Forelimb muscle (tissue), 1 donor: ENCODE data around the gene OSR1. TPM values are rescaled to one million over a fixed set of nuclear protein-coding genes. Genes with fewer than 3 reads are reported as not detected.
"Not testable (repeated sequence)": the region's sequence is repeated elsewhere in the genome, so short reads cannot be mapped to it uniquely, and the experiment has no call there.

Experiments used
- DNase-seq: peaks from one replicate; pipeline ENCODE4 v3.0.0-alpha.2; 2013; ENCODE audit warnings: low read depth
- polyA plus RNA-seq: library from polyadenylated mRNA; unstranded; fragments of 120-200 nt; gene quantifications from one replicate; pipeline ENCODE4 v1.2.1, GENCODE V29; 2013; ENCODE audit not compliant: insufficient read length

OSR1 gene
- polyA plus RNA-seq = 15.8 TPM

DNA sequence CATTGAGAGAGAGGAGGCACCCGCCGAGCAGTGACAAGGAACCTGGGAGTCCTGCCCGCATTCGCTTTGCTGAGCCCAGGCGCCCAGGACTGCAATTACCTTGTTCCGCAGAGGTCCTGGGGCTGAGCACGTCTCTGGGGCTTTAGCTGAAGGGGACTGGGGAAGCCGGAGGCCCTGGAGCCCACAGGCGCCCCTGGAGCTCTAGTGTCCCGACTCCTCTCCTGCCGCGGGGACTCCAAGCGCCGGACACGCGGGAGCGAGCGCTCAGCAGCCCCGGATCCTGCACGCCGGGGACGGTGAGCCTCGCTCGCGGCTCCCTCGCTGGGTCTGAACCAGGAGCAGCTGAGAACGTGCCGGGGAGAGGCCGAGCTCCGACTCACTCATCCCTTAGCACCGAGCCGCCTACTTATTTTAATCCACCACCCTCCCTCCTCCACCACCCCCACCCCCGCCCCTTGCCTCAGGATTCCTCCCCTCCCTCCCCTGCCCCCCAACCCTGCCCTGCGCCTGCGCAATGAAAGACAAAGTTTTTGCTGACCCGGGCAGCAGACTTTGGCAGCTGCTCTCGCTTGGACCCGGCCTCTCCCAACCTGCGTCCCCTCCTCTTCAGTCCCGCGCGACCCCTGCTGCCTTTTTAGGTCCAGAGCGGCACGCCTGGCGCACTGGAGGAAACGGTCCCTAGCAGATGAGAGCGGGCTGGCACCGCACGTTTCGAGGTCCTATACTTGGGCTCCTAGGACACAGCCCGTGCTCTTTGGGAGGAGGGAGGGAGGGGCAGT is at the start of gene OSR1:
OSR1 (minus strand) TSS at position 382 of the 779 bp plus-strand sequence. CDS start 4,818 bp downstream, outside the sequence.
- DNase-seq = peak; percentile 57

DNA sequence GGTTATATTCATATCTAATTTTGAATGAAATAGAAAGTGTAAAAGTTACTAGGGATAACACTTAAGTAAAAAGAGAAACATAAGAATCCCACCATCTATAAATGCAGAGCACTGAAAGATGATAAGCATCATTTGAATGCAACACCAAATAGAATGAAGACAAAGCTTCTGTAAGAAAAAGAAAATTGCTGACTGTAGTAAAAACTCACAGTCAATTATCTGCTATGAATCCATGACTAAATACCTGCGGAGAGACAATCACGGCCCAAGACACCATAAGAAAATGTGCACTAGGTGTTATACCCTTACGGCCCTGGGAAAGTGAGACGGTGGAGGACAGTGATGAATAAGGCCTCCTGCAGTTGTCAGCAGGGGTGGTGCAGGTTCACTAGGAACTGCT is 45.4 kb upstream of the OSR1 start:
- DNase-seq = no peak

DNA sequence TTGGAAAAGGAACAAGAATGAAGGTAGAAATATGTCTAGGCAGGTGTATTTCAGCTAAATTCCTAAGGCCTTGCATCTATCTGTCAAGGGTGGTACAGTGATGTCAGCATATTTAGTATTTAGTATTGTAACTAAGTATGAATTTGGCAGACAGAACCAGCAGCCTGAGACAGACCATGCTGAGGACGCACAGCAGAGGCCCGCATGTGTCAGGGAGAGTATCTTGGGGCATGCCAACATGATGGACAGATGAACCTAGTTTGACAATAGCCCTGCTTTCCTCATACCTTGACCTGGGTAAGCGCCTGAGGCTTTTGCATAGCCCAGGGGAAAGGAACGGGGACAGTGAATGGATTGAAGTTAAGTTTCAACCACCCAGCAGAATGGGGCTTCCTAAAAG is 33.8 kb upstream of the OSR1 start:
- DNase-seq = no peak

DNA sequence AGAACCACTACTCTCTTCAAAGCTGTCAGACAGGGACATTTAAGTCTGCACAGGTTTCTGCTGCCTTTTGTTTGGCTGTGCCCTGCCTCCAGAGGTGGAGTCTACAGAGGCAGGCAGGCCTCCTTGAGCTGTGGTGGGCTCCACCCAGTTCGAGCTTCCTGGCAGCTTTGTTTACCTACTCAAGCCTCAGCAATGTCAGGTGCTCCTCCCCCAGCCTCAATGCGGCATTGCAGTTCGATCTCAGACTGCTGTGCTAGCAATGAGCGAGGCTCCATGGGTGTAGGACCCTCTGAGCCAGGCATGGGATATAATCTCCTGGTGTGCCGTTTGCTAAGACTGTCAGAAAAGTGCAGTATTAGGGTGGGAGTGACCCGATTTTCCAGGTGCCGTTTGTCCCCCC is 31.0 kb upstream of the OSR1 start:
- not testable (repeated sequence) for DNase-seq

DNA sequence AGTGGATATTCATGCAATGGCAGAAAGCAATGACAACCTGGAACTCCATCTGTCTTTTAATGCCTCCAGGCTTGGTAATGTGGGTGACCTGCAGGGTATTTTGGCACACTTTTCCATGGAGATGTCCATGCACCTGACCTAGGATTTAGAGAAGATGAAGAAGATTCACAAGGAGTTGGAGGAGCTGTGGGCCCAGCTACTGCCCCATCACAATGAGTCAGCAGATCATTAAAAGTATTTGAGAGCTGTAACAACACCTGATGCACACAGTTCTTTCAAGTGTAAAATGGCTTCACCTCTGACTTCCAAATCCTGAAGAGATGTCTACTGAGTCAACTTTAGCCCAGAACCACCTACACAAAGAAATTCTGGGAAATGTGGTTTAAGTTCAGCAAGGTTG is 22.1 kb upstream of the OSR1 start:
- DNase-seq = no peak

DNA sequence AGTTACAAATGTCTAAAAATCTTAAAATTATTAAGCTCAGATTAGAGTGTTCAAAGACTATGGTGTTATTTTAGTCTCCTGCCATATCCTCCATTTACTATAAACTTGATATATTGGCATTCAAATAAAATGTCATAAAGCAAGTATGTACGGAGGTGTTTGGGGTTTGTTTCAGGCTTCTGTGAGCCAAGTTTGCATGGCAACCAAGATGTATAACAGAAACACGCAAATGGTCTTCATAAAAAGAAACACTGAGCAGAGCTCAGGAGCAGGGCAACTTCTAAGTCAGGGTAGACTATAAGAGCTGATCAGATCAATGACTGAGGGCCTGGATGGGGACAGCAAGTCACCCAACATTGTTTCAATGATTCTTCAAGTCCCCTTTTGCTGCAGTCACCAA is 20.5 kb upstream of the OSR1 start:
- DNase-seq = no peak

DNA sequence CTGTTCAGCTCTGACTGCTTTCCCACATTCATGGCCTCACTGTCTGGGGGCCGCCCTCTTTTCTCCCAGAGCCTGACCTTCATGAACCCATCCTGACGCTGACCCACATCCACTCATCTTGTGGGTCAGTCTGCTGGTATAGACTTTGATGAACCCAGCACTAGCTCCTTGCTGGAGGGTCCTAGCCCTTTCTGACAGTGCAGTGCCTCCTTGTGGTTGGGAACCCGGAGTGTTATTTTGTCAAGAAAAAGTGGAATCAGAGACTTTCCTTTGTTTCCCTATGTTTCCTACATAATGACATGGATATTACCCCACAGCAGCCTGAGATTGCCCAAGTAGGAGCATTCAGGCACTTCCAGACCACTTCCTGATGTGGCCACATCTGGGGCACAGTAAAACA is 19.3 kb upstream of the OSR1 start:
- DNase-seq = no peak

DNA sequence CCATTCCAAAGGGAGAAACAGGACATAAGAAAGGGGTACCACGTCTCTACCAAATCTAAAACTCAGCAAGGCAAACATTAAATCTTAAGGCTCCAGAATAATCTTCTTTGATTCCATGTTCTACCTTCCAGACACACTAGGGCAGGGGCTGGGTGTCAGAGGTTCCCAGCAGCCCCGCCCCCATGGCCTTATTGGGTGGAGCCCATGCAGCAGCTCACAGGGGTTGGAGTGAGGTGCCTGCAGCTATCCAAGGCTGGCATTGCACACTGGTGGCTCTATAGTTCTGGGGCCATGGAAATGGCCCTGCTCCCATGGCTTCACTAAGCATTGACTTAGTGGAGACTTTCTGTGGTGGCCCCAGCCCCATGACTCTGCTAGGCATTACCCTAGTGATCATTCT is 14.9 kb upstream of the OSR1 start:
- DNase-seq = no peak

DNA sequence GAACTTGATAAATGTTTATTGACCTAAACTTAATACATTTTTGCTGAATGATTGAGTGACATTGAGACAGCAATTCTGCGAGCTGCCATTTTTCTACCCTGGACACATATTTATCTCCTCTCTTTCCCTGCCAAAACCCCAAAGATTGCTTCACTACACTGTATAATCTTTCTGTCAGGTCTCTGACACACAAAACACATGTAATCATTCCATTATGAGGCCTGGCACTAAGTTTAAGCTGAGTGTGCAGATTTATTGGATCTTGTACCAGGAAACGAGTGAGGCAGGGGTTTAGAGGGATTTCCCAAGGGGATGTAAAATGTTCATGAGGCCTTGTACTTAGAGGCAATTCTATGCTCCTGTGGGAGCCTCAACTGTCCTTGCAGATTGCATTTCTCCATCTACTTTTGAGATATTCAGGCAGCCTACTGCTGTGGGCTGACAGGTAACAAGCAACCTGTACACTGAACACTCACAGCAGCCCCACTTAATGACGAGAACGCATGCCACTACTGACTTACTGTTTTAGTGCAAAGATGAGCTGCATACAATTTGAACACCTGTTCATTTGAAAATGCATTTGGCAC is 13.7 kb upstream of the OSR1 start:
- DNase-seq = no peak

DNA sequence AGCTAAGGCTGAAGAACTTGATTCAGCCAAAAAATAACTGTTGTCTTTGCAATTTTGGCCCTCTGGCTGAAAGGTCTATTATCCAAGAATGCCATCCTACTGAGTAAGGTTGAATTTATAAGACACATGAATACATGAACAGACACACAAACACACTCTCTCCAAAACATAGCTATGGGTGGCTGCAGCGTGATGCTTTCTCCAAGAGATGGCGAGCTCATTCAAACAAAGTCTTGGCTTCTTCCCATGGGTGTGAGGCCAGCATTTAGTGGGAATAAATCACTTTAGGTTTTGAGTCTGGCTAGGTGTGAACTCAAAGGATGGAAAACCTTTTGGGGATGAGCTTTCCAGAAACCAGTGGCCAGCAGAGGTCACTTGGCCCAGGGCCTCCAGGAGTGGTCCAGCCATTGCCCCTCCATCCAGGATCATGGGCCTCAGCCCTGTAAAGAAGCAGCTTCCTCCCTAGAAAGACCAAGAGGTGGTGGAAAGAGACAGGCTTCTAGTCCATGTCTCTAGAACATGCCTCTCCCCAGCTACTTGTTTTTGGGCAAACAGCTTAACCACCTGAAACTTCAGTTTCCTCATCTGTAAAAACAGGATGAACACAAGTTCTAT is 11.0 kb upstream of the OSR1 start:
- no peak for DNase-seq

DNA sequence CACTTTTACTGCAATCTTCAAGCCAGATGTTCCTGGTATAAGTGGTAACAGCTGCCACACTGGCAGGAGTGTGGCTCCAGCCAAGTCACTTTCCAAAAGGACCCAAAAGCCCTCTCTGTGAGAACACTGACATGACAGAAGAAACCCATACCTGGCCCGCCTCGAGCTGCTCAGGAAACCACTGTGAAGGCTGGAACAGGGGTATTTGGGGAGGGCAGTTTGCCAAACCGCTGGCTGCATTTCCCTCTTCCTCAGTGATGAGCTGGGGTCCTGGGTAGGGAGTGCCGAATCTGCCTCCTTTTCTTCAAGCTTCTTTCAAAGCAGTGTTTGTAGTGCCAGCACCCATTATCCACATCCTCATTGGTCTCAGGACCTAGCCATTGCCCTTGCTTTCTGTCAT is 10.3 kb upstream of the OSR1 start:
- no peak for DNase-seq

DNA sequence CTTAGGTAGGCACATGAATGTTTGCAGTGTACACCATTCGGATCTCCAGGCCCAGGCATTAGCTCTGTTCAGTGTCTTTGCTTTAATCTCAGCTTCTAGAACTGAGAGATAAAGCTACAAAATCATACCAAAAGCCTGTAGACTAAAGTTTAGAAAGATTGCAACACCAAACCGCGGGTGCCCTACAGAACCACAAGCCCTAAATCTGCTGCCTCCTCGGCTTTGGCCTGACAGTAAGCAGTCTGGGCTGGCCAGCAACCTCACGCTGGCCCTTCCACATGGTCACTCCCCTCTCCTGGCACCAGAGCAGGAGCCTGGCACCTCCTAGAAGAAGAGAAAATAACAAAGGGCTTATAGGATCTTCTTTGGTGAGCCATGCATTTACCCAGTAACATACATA is 8.9 kb upstream of the OSR1 start:
- no peak for DNase-seq

DNA sequence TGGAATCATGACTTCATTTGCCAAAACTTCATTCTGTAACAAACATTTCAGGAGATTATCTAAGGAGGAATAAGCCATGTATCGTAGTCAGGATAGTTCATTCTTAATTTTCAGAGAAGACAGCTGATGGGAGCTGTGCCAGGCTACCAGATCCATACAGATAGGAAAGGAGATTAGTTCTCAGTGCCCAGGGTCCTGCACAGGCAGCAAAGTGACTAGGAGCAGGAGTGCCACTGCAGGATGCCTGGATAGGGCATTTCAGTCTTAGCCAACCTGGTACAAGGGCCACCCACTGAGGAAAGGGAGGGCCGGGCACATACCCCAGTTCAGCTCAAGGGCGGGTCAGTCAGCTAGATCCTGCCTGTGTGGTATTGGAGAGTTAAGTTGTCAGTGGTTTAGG is 6.7 kb upstream of the OSR1 start:
- no peak for DNase-seq

DNA sequence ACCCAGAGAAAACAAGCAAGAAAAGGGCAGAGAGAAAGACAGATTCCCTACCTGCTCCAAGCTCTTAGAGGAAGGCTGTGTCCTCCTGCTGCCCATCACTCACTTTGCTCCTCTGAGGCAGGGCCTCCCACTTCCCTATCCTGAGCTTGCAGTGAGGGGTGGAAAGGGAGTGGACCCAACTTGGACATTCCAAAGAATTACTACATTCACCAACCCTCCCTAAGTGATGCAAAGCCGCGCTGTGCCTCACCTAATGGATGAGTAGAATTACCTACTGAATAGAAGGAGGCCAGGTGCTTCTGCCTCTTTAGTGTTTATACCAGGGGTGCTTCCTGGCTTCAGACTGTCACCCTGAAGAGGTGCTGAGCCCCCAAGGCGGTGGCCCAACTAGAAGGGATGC is 5.6 kb upstream of the OSR1 start:
- DNase-seq = no peak

DNA sequence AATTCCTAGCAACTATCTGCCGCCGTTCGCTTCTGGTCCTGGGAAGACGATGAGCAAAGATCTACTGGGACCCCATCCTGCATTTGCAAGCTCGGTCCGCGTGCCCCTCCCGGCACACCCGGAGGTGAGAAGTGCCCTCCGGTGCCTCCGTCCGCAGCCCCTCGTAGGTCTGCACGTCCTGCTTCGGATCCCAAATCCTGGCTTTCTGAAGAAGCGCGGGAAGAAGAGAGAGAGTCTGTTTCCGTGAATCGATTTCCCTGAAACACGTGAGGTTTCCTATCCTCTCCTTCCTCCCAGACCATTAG is 5.0 kb upstream of the OSR1 start:
- DNase-seq = no peak

DNA sequence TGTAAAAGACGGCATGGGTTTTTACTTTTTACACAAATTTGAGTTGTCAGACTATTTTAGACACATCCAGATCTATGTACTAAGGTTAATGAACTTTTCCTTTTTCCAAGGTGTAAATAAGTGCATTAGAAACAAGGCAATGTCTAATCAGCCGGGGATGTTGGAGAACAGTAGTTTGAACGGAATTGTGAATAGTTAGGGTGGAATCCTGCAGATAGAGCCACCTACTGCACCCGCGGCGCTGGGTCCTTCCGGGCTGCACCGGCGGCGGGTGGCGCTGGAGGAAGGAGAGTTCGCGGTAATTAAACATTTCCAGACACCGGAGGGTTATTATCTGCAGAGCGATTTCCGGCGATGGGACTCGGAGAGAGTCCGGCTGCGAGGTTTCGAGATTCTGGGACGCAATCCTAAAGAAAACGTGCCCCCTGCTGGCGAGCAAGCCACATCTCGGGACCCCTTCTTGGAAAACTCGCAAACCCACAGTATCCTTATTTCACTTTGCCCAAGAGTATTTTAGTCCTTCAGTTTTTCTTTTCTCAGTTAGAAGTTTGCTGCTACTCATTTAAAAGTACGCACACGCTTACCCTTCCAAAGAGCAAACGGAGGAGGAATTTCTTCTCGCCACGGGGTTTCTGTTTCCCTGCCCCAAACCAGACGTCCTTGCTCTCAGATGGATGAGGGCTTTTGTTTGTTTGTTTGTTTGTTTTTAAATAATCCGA is 4.5 kb upstream of the OSR1 start:
- peak; percentile 78 for DNase-seq

DNA sequence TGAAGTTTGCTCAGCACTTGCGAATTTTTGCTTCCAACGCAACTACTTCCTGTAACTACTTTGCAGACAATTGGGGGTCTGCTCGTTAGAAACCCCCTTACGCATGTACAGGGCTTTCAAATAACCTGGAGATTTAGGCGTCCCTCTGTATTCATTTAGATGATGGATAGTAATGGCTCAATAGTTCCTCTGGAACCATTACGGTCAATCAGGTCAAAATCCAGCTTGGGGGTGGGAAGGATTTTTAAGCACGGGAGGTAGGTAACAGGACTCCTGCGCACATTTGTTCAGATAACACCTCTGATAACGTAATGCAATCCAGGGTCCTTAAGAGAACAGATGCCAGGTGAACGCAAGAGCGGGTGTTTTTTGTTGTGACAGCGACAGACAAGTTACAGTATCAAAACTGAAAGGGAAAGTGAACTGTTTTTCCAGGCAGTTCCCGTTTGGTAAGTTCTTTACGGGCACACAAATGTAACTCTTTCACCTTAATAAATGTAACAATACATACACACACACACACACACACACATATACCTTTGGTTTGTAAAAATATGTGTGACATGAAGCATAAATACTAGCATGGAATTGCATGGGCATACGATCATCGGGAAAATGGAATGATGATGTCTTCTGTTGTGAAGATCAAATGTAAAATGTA is 3.8 kb upstream of the OSR1 start:
- DNase-seq = no peak

DNA sequence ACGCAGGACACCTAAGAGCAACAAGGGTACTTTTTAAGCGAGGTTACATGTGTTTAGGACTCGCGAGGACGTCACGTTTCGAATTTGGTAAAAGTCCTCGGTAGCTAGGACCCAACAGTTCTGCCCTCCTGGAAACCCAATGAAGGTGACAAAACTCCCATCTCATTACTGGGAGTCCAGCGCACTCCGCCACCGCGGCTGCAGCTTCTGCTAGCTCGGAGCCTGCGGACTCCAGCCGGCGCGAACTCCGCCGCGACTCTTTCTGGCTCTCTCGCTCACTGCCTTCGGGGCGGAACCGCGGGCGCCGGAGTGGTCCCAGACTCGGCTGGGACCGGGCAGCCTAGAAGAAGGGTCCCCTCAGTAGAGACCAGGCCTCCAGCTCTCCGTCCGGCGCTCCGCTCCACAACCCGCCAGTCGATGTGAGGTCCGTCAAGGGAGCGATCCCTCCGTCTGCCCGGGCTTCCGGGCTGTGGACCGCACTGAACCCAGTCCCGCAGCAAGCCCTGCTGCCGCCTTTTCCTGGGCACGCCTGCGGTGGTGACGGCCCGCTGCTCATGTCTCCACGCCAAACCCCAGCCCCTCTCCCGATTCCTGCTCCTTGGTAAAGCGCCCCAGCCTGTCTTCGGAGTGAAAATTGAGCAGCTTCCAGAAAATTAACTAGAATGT is 3.0 kb upstream of the OSR1 start:
- DNase-seq = no peak

DNA sequence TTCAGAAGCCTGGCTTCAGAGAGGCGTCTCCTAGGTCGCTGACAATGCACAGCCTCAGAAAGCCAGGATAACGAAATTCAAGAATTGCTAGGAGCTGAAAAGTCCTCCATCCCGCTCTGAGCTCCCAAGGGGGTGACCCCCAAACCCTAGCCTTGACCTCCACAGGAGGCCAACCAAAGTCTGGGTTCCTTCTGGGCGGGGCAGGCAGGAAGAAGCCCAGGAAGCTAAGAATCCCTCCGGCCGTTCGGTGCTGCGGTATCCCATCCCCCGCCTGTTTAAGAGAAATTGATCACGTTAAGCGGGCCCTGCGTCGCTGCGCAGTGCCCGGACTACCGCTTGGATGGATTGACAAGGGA is 2.5 kb upstream of the OSR1 start:
- no peak for DNase-seq

DNA sequence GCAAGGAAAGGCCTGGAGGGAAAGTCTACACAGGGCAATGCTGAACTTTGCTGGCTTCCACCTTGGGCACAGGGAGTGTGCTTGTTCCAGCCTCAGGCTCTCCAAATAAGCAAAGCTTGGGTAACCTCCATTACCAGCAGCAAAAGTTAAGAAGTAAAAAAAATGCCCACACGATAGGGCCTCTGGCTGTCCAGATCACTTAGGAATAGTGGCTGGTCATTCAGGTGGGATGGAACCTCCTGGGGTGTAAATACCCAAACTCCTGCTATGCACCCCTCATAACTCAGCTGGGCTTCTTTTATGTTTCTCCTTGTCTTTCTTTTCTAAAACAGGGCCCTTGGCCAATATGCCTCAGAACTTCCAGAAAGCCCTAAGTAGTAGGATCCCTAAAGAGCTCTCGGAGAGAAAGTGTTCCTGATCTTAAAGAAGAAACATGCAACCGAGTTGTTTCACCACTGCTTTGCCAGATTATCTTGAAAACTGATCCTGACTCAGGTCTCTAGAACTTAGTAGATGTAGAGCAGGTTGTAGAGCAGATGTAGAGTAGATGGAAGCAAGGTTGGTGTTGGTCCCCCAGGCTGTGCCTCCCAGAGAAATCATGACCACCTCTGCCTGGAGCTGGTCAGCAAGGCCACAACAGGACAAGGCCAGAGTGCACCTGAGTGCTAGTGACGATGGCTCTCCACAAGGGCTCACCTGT is 2.0 kb upstream of the OSR1 start:
- DNase-seq = no peak

DNA sequence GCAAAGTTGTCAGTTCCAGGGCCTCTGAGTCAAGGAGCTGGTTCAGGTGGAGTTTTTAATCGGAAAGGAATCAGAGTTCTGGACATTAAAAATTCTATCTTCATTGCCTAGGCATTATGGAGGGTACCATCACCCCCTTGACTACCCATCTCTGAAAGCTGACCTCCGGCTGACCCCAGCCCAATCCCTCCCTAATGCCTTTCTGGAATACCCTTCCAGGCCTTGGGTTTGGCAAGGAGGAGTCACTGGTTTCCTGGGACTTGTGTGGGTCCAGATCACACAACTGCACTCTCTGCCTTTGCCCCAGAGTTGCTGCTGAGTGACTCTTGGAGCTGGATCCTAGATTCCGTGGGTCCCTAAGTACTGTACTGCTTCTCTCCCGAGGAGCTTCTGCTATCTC is 1.0 kb upstream of the OSR1 start:
- DNase-seq = no peak
